HCT116 (cell line): Measurements from ENCODE around the gene AGPAT3.

Experiments
- CBX3 ChIP-seq: IDR thresholded peaks from 2 replicates; pipeline ENCODE4 v1.6.1; 2012; ENCODE audit warnings: low read depth
- EGR1 ChIP-seq: IDR thresholded peaks from 2 replicates; pipeline ENCODE4 v1.6.1; 2012; ENCODE audit warnings: low read depth
- ELF1 ChIP-seq: IDR thresholded peaks from 2 replicates; pipeline ENCODE4 v1.6.1; 2012; ENCODE audit warnings: low read depth, borderline replicate concordance
- EZH2 ChIP-seq: fragments of 200-600 bp; sonication (generic); IDR thresholded peaks from 2 replicates; pipeline ENCODE4 v1.6.1; 2017; ENCODE audit warnings: antibody characterized with exemption, mixed run types
- EZH2phosphoT487 ChIP-seq: fragments of 200-600 bp; IDR thresholded peaks from 2 replicates; pipeline ENCODE4 v1.6.1; 2018; ENCODE audit warnings: antibody characterized with exemption, borderline replicate concordance
- POLR2A ChIP-seq: IDR thresholded peaks from 2 replicates; pipeline ENCODE4 v1.7.0; 2011; ENCODE audit warnings: borderline replicate concordance; ENCODE audit not compliant: insufficient read depth, insufficient read length; ENCODE audit errors: extremely low read depth
- POLR2AphosphoS5 ChIP-seq: IDR thresholded peaks from 2 replicates; pipeline ENCODE4 v1.6.1; 2011; ENCODE audit warnings: mild to moderate bottlenecking, low read depth, low read length, moderate library complexity
- RAD21 ChIP-seq: IDR thresholded peaks from 2 replicates; pipeline ENCODE4 v1.6.1; 2012; ENCODE audit warnings: low read depth, mild to moderate bottlenecking
- ZFX ChIP-seq: fragments of 450-650 bp; IDR thresholded peaks from 2 replicates; pipeline ENCODE4 v1.6.1; 2017
- ZNF274 ChIP-seq: fragments of 200-500 bp; sonication (Bioruptor generic); IDR thresholded peaks from 2 replicates; pipeline ENCODE4 v1.6.1; 2014; ENCODE audit warnings: mild to moderate bottlenecking, low read depth, low read length, inconsistent platforms
- TF ChIP-seq, protein P1 (sequence below), 3 experiments: fragments of 200-600 bp in 1 of 3; sonication (generic) in 1 of 3; IDR thresholded peaks in 2 of 3; conservative IDR thresholded peaks in 1 of 3; 2 replicates each; pipeline ENCODE4 v1.5.1; 2012 to 2017; ENCODE audit warnings: low read depth in 2 of 3, low read length in 2 of 3, antibody characterized with exemption in 1 of 3, borderline replicate concordance in 1 of 3, control low read depth in 1 of 3, mild to moderate bottlenecking in 1 of 3, mixed read lengths in 1 of 3, mixed run types in 1 of 3, moderate library complexity in 1 of 3; ENCODE audit not compliant: insufficient read depth in 1 of 3
- TF ChIP-seq, protein P2 (sequence below): IDR thresholded peaks from 2 replicates; pipeline ENCODE4 v1.6.1; 2012
- TF ChIP-seq, protein P3 (sequence below): IDR thresholded peaks from 2 replicates; pipeline ENCODE4 v1.6.1; 2012
- TF ChIP-seq, protein P4 (sequence below): IDR thresholded peaks from 2 replicates; pipeline ENCODE4 v1.6.1; 2012; ENCODE audit warnings: low read depth

DNA sequence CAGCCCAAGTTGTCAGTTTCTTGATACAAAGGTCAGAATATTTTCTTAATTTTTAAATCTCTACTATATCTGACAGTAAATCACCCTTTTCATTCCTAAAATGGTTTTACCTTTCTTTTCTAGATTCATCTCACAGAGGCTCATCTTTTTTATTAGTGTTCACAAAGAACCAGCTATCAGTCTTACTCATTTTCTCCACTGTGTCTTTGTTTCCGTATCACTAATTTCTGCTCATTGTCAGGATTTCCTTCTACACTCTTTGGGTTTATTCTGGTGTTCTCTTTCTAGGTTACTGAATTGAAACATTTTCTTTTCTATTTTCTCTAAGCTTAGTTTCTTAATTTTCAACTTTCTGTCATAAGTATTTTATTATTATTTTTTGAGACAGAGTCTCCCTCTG, 8.7 kb downstream of the AGPAT3 start:
- TF ChIP-seq, protein P1, sequence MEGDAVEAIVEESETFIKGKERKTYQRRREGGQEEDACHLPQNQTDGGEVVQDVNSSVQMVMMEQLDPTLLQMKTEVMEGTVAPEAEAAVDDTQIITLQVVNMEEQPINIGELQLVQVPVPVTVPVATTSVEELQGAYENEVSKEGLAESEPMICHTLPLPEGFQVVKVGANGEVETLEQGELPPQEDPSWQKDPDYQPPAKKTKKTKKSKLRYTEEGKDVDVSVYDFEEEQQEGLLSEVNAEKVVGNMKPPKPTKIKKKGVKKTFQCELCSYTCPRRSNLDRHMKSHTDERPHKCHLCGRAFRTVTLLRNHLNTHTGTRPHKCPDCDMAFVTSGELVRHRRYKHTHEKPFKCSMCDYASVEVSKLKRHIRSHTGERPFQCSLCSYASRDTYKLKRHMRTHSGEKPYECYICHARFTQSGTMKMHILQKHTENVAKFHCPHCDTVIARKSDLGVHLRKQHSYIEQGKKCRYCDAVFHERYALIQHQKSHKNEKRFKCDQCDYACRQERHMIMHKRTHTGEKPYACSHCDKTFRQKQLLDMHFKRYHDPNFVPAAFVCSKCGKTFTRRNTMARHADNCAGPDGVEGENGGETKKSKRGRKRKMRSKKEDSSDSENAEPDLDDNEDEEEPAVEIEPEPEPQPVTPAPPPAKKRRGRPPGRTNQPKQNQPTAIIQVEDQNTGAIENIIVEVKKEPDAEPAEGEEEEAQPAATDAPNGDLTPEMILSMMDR (IDR thresholded peaks at IDR 0.05 in 2 of 3, conservative IDR thresholded peaks at IDR 0.05 in 1 of 3; ENCODE audit: borderline replicate concordance in 1 of 3, insufficient read depth in 1 of 3, low read depth in 2 of 3, low read length in 2 of 3) = no peak
- TF ChIP-seq POLR2AphosphoS5 (no peak), ELF1 (no peak), EZH2phosphoT487 (no peak), POLR2A (no peak), CBX3 (no peak), RAD21 (no peak), ZFX (no peak), EGR1 (no peak), EZH2 (no peak), ZNF274 (no peak)
- TF ChIP-seq, protein P2, sequence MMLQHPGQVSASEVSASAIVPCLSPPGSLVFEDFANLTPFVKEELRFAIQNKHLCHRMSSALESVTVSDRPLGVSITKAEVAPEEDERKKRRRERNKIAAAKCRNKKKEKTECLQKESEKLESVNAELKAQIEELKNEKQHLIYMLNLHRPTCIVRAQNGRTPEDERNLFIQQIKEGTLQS = no peak
- TF ChIP-seq, protein P3, sequence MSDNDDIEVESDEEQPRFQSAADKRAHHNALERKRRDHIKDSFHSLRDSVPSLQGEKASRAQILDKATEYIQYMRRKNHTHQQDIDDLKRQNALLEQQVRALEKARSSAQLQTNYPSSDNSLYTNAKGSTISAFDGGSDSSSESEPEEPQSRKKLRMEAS = no peak
- TF ChIP-seq, protein P4, sequence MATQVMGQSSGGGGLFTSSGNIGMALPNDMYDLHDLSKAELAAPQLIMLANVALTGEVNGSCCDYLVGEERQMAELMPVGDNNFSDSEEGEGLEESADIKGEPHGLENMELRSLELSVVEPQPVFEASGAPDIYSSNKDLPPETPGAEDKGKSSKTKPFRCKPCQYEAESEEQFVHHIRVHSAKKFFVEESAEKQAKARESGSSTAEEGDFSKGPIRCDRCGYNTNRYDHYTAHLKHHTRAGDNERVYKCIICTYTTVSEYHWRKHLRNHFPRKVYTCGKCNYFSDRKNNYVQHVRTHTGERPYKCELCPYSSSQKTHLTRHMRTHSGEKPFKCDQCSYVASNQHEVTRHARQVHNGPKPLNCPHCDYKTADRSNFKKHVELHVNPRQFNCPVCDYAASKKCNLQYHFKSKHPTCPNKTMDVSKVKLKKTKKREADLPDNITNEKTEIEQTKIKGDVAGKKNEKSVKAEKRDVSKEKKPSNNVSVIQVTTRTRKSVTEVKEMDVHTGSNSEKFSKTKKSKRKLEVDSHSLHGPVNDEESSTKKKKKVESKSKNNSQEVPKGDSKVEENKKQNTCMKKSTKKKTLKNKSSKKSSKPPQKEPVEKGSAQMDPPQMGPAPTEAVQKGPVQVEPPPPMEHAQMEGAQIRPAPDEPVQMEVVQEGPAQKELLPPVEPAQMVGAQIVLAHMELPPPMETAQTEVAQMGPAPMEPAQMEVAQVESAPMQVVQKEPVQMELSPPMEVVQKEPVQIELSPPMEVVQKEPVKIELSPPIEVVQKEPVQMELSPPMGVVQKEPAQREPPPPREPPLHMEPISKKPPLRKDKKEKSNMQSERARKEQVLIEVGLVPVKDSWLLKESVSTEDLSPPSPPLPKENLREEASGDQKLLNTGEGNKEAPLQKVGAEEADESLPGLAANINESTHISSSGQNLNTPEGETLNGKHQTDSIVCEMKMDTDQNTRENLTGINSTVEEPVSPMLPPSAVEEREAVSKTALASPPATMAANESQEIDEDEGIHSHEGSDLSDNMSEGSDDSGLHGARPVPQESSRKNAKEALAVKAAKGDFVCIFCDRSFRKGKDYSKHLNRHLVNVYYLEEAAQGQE = no peak
